CD14-positive monocyte (primary cell): Measurements from ENCODE around the gene CLK3. TPM values are rescaled to one million over a fixed set of nuclear protein-coding genes. Genes with fewer than 3 reads are reported as not detected.

Source experiments
- DNase-seq, 3 donors: peaks; one replicate each; pipeline ENCODE4 v3.0.0-alpha.2; 2011 to 2022
- H2AFZ ChIP-seq: 2 replicates; pipeline ENCODE4 v1.6.0; 2012; ENCODE audit warnings: mild to moderate bottlenecking, low read depth, low read length, inconsistent platforms; ENCODE audit not compliant: insufficient read depth, poor library complexity, severe bottlenecking
- H3K27ac ChIP-seq, 2 donors: 1 replicate in 1 of 2; 2 replicates in 1 of 2; pipeline ENCODE4 v1.5.1; 2012 to 2013; ENCODE audit warnings: low read length in 2 of 2, control low read depth in 1 of 2, inconsistent platforms in 1 of 2, low read depth in 1 of 2, mild to moderate bottlenecking in 1 of 2
- H3K27me3 ChIP-seq, 2 donors: one replicate each; pipeline versions ENCODE4 v1.6.0 to v1.6.1; 2011 to 2013; ENCODE audit warnings: low read length in 2 of 2; ENCODE audit not compliant: control insufficient read depth in 2 of 2, insufficient read depth in 2 of 2
- H3K36me3 ChIP-seq, 2 donors: replicated peaks in 1 of 2; 1 replicate in 1 of 2; 2 replicates in 1 of 2; pipeline versions ENCODE4 v1.5.1 to v1.6.1; 2012 to 2013; ENCODE audit warnings: low read length in 2 of 2, control low read depth in 1 of 2, inconsistent platforms in 1 of 2, mild to moderate bottlenecking in 1 of 2; ENCODE audit not compliant: insufficient read depth in 2 of 2, control insufficient read depth in 1 of 2
- H3K4me1 ChIP-seq, 2 donors: 1 replicate in 1 of 2; 2 replicates in 1 of 2; pipeline versions ENCODE4 v1.5.1 to v1.6.1; 2012 to 2013; ENCODE audit warnings: low read length in 2 of 2, control low read depth in 1 of 2, inconsistent platforms in 1 of 2, mild to moderate bottlenecking in 1 of 2, moderate library complexity in 1 of 2; ENCODE audit not compliant: insufficient read depth in 2 of 2, control insufficient read depth in 1 of 2
- H3K4me2 ChIP-seq: replicated peaks from 2 replicates; pipeline ENCODE3; 2012; ENCODE audit warnings: low read length, moderate library complexity, mild to moderate bottlenecking; ENCODE audit not compliant: poor library complexity, severe bottlenecking; ENCODE audit errors: extremely low read depth
- H3K4me3 ChIP-seq, 3 experiments: fragments of 200-600 bp in 1 of 3; sonication (generic) in 1 of 3; replicated peaks in 1 of 3; 1 replicate in 2 of 3; 2 replicates in 1 of 3; pipeline ENCODE4 v1.5.1; 2011 to 2013; ENCODE audit warnings: low read length in 3 of 3, mild to moderate bottlenecking in 3 of 3, control low read depth in 2 of 3, low read depth in 2 of 3, inconsistent platforms in 1 of 3, moderate library complexity in 1 of 3
- H3K79me2 ChIP-seq: 2 replicates; pipeline ENCODE4 v1.6.0; 2012; ENCODE audit warnings: mild to moderate bottlenecking, control low read depth, inconsistent platforms, low read length, moderate library complexity; ENCODE audit not compliant: insufficient read depth
- H3K9ac ChIP-seq: 2 replicates; pipeline ENCODE4 v1.6.0; 2017; ENCODE audit warnings: low read length, mild to moderate bottlenecking; ENCODE audit not compliant: insufficient read depth, poor library complexity, severe bottlenecking
- H3K9me3 ChIP-seq, 2 donors: replicated peaks in 1 of 2; 1 replicate in 1 of 2; 2 replicates in 1 of 2; pipeline versions ENCODE4 v1.5.1 to v1.6.1; 2012 to 2013; ENCODE audit warnings: low read length in 2 of 2, control low read depth in 1 of 2; ENCODE audit not compliant: control insufficient read depth in 1 of 2, insufficient read depth in 1 of 2
- H4K20me1 ChIP-seq: 2 replicates; pipeline ENCODE4 v1.6.0; 2012; ENCODE audit warnings: mild to moderate bottlenecking, low read length, control low read depth, moderate library complexity; ENCODE audit not compliant: insufficient read depth
- H3K27ac Mint-ChIP-seq, 7 donors: one replicate each; pipeline ENCODE4 v1.8.0; 2020; ENCODE audit warnings: mild to moderate bottlenecking in 7 of 7, mixed read lengths in 7 of 7, moderate library complexity in 6 of 7, inconsistent platforms in 2 of 7
- H3K27me3 Mint-ChIP-seq, 3 donors: one replicate each; pipeline ENCODE4 v1.8.0; 2021 to 2022; ENCODE audit warnings: low read depth in 3 of 3, mild to moderate bottlenecking in 3 of 3, mixed read lengths in 3 of 3, moderate library complexity in 3 of 3, inconsistent platforms in 1 of 3
- H3K36me3 Mint-ChIP-seq, 2 donors: one replicate each; pipeline ENCODE4 v1.8.0; 2020; ENCODE audit warnings: mixed read lengths in 2 of 2, inconsistent platforms in 1 of 2, mild to moderate bottlenecking in 1 of 2
- H3K4me1 Mint-ChIP-seq: one replicate; pipeline ENCODE4 v1.8.0; 2020; ENCODE audit warnings: mild to moderate bottlenecking, mixed read lengths
- H3K4me3 Mint-ChIP-seq, 2 donors: one replicate each; pipeline ENCODE4 v1.8.0; 2020; ENCODE audit warnings: mild to moderate bottlenecking in 2 of 2, mixed read lengths in 2 of 2, moderate library complexity in 1 of 2
- H3K9me3 Mint-ChIP-seq, 7 donors: one replicate each; pipeline ENCODE4 v1.8.0; 2020 to 2022; ENCODE audit warnings: mixed read lengths in 7 of 7, mild to moderate bottlenecking in 6 of 7, moderate library complexity in 6 of 7, inconsistent platforms in 2 of 7
- WGBS: methylation state at CpG from one replicate; pipeline ENCODE4 v1.1.5; 2013; ENCODE audit warnings: missing lambda C conversion rate; ENCODE audit not compliant: insufficient coverage; 5-methylcytosine and 5-hydroxymethylcytosine counted together
- intact Hi-C, 2 donors: fragments of 100-400 bp; cut with micrococcal nuclease; formaldehyde crosslinking; loops; one replicate each; pipeline versions ENCODE4 v1.15.0 to v1.15.1; 2023
- polyA plus RNA-seq, 3 donors: library from polyadenylated mRNA; depleted of rRNA in 1 of 3; unstranded in 2 of 3; stranded (reverse) in 1 of 3; fragments of 300-500 nt in 2 of 3; fragments of >200 nt in 1 of 3; fragmentation: Illumina TruSeq in 2 of 3; gene quantifications; 1 replicate in 2 of 3; 2 replicates in 1 of 3; pipeline ENCODE4 v1.2.3, GENCODE V29; 2012 to 2021
- TF ChIP-seq, protein P1 (sequence below): fragments of 200-600 bp; IDR thresholded peaks from one replicate; pipeline ENCODE4 v1.8.0; 2022; ENCODE audit warnings: antibody characterized with exemption, mild to moderate bottlenecking

The CLK3 gene
- polyA plus RNA-seq, 3 donors = 27.6 to 354 (median 33.2) TPM

- H3K27me3 Mint-ChIP-seq = peaks cover 3 to 8% (median 5%) of the 10 kb centered on the region in 3 donors
- intact Hi-C loops = loop anchor here in 1 of 2 donors (10.0 kb wide), 2 partner anchors 66 to 146 kb away; partner anchors contain the start of genes ARID3B and UBL7
- peaks cover 4 to 10% of the 10 kb centered on the region in 2 donors for H3K4me1 ChIP-seq
- no peak overlapping the region for H3K27ac Mint-ChIP-seq
- no peak for DNase-seq
- H3K9me3 ChIP-seq = no peaks in the 10 kb centered on the region
- no peak overlapping the region for H3K9ac ChIP-seq
- no peak overlapping the region for H3K4me3 Mint-ChIP-seq
- no peaks in the 10 kb centered on the region for H3K36me3 ChIP-seq
- H3K9me3 Mint-ChIP-seq = no peaks in the 10 kb centered on the region
- H3K27ac ChIP-seq = no peak overlapping the region
- no peak overlapping the region for H3K4me2 ChIP-seq
- H2AFZ ChIP-seq = no peak overlapping the region
- TF ChIP-seq, protein P1, sequence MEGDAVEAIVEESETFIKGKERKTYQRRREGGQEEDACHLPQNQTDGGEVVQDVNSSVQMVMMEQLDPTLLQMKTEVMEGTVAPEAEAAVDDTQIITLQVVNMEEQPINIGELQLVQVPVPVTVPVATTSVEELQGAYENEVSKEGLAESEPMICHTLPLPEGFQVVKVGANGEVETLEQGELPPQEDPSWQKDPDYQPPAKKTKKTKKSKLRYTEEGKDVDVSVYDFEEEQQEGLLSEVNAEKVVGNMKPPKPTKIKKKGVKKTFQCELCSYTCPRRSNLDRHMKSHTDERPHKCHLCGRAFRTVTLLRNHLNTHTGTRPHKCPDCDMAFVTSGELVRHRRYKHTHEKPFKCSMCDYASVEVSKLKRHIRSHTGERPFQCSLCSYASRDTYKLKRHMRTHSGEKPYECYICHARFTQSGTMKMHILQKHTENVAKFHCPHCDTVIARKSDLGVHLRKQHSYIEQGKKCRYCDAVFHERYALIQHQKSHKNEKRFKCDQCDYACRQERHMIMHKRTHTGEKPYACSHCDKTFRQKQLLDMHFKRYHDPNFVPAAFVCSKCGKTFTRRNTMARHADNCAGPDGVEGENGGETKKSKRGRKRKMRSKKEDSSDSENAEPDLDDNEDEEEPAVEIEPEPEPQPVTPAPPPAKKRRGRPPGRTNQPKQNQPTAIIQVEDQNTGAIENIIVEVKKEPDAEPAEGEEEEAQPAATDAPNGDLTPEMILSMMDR = no peak
- peaks cover 3% of the 10 kb centered on the region for H3K79me2 ChIP-seq
- H3K4me1 Mint-ChIP-seq = peaks cover 4% of the 10 kb centered on the region
- H3K36me3 Mint-ChIP-seq = no peaks in the 10 kb centered on the region
- H3K4me3 ChIP-seq = no peak overlapping the region
- WGBS = 100% methylated on average over 5 of the region's 7 CpGs
- no peaks in the 10 kb centered on the region for H3K27me3 ChIP-seq
- no peaks in the 10 kb centered on the region for H4K20me1 ChIP-seq
Observed at GRCh38 chr15:74610302-74610951, 5.2 kb upstream of the CLK3 start.

DNA sequence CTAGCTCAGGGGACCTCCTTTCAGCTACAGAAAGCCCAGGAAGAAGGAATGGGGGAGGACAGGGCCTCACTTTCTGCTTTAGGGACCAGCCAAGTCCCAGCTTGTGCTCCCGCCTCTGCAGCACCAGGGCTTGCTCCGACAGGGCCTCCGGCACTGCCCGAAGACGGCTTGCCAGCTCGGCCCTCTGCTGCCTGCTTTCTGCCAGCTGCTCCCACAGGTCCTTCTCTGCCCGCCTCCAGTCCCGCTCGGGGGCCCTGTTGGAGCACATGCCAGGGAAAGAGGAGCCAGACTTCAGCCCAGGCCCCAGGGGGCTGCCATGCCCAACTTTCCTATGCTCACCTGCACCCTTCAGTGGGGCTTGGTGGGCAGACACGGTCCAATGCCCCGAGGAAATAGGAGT lies 4.3 kb upstream of the CLK3 start:
- Histone ChIP-seq H3K36me3 (no peaks in the 10 kb centered on the region), H3K4me1 (peaks cover 4 to 12% of the 10 kb centered on the region in 2 donors), H2AFZ (no peak overlapping the region), H4K20me1 (peaks cover 2% of the 10 kb centered on the region), H3K9ac (no peak overlapping the region), H3K79me2 (peaks cover 12% of the 10 kb centered on the region), H3K27ac (no peak overlapping the region), H3K4me3 (no peak overlapping the region), H3K4me2 (no peak overlapping the region), H3K9me3 (no peaks in the 10 kb centered on the region), H3K27me3 (no peaks in the 10 kb centered on the region)
- DNase-seq = no peak
- no peaks in the 10 kb centered on the region for H3K36me3 Mint-ChIP-seq
- H3K27ac Mint-ChIP-seq = peak overlapping the region in 1 of 7 donors; percentile 37
- 95% methylated on average over 11 of the region's 11 CpGs for WGBS
- H3K4me1 Mint-ChIP-seq = peaks cover 5% of the 10 kb centered on the region
- TF ChIP-seq, protein P1 = no peak
- no peaks in the 10 kb centered on the region for H3K9me3 Mint-ChIP-seq
- intact Hi-C loops = loop anchor here in 1 of 2 donors (10.0 kb wide), 2 partner anchors 67 to 147 kb away; partner anchors contain the start of genes ARID3B and UBL7
- peaks cover 3 to 8% (median 5%) of the 10 kb centered on the region in 3 donors for H3K27me3 Mint-ChIP-seq
- no peak overlapping the region for H3K4me3 Mint-ChIP-seq
